SU-DHL-6 (cell line): ENCODE data around the gene PRKN.

Experiments
- EZH2phosphoT487 ChIP-seq: fragments of 200-600 bp; sonication (generic), shearing (Covaris generic); conservative IDR thresholded peaks from 2 replicates; pipeline ENCODE4 v1.6.1; 2018; ENCODE audit warnings: mild to moderate bottlenecking, antibody characterized with exemption, low read length, moderate library complexity, mixed read lengths
- TF ChIP-seq, protein P1 (sequence below): fragments of 200-600 bp; sonication (generic); IDR thresholded peaks from one replicate; pipeline ENCODE4 v1.5.1; 2017; ENCODE audit warnings: antibody characterized with exemption, mild to moderate bottlenecking, low read length, moderate library complexity; ENCODE audit not compliant: insufficient read depth, poor library complexity, severe bottlenecking

DNA sequence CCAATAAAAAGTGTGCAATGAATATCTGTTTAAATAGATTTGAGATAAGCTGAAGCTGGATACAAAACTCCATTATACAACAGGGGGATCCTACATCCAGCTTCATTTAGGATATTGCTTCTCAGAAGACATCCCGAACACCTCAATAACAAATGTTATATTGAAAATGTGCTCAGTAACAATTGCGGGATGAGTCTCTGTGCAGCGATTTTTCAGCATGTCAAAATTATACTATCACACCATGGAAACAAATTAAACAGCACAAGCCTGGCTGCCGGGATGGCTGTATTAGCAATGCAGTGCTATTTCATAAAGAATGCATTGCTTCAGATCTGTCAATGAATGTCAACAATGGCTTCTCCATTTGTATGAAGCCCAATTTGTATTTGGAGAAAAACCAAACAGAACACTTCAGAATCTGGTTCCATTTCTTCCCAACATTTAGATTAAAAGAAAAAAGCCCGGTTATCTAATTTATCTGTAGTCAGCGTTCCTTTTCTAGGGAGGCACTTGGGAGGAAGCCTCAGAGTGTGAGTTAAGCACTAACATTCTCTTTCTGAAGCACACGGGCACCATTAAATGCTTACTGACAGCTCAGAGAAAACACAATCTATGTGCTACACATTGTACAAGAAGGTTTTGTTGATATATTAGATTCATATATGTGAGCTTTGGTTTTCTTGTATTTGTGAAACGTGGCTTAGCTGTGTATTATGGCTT, 1142.8 kb downstream of the PRKN start:
- no peak for TF ChIP-seq EZH2phosphoT487
- TF ChIP-seq, protein P1, sequence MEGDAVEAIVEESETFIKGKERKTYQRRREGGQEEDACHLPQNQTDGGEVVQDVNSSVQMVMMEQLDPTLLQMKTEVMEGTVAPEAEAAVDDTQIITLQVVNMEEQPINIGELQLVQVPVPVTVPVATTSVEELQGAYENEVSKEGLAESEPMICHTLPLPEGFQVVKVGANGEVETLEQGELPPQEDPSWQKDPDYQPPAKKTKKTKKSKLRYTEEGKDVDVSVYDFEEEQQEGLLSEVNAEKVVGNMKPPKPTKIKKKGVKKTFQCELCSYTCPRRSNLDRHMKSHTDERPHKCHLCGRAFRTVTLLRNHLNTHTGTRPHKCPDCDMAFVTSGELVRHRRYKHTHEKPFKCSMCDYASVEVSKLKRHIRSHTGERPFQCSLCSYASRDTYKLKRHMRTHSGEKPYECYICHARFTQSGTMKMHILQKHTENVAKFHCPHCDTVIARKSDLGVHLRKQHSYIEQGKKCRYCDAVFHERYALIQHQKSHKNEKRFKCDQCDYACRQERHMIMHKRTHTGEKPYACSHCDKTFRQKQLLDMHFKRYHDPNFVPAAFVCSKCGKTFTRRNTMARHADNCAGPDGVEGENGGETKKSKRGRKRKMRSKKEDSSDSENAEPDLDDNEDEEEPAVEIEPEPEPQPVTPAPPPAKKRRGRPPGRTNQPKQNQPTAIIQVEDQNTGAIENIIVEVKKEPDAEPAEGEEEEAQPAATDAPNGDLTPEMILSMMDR: no peak
